WTC11 (cell line): ENCODE data around the gene OSBP2. TPM values are rescaled to one million over a fixed set of nuclear protein-coding genes. Genes with fewer than 3 reads are reported as not detected.

ENCODE experiments used
- ATAC-seq: fragments of 200-7000 bp; cut with Tn5 transposase; 2 replicates; pipeline ENCODE4 v1.10.0; 2021; ENCODE audit warnings: mild to moderate bottlenecking, moderate library complexity
- CTCF ChIA-PET: fragments of 300-600 bp; sonication (Branson Sonifier 250); formaldehyde crosslinking; loops from one replicate; lab custom pipeline; 2021; ENCODE audit warnings: antibody characterized with exemption; lab: Charles Lee
- POLR2A ChIA-PET: fragments of 350-600 bp; sonication (Branson Sonifier 250); formaldehyde crosslinking; loops from one replicate; lab custom pipeline; 2021; ENCODE audit warnings: antibody characterized with exemption; lab: Charles Lee
- DNase-seq: peaks from one replicate; pipeline ENCODE4 v3.0.0; 2021; ENCODE audit warnings: low spot score
- H3K27ac Mint-ChIP-seq: 2 replicates; pipeline ENCODE4 v1.8.0; 2021; ENCODE audit warnings: mixed read lengths
- H3K27me3 Mint-ChIP-seq: 2 replicates; pipeline ENCODE4 v1.8.0; 2021; ENCODE audit warnings: low read depth, mild to moderate bottlenecking, moderate library complexity, mixed read lengths
- H3K36me3 Mint-ChIP-seq: 2 replicates; pipeline ENCODE4 v1.8.0; 2021; ENCODE audit warnings: mixed read lengths
- H3K4me1 Mint-ChIP-seq: 2 replicates; pipeline ENCODE4 v1.8.0; 2022; ENCODE audit warnings: mixed read lengths
- H3K4me3 Mint-ChIP-seq: 2 replicates; pipeline ENCODE4 v1.8.0; 2021; ENCODE audit warnings: mild to moderate bottlenecking, moderate library complexity, mixed read lengths
- H3K9me3 Mint-ChIP-seq: 2 replicates; pipeline ENCODE4 v1.8.0; 2021; ENCODE audit warnings: mixed read lengths
- ATF1 ChIP-seq: sonication (generic); formaldehyde crosslinking; IDR thresholded peaks from 2 replicates; pipeline ENCODE4 v1.8.1; 2023; ENCODE audit warnings: mild to moderate bottlenecking, moderate library complexity, missing genetic modification reagents
- CDX4 ChIP-seq: fragments of 250-450 bp; sonication (Bioruptor Pico); IDR thresholded peaks from 2 replicates; pipeline ENCODE4 v1.9.0; 2021; ENCODE audit warnings: moderate library complexity, mild to moderate bottlenecking, inconsistent platforms, borderline replicate concordance
- EMX1 ChIP-seq: fragments of 250-450 bp; sonication (Bioruptor Pico); IDR thresholded peaks from 2 replicates; pipeline ENCODE4 v1.8.0; 2021; ENCODE audit warnings: mild to moderate bottlenecking
- FOXK1 ChIP-seq: sonication (generic); formaldehyde crosslinking; IDR thresholded peaks from 2 replicates; pipeline ENCODE4 v1.8.0; 2022; ENCODE audit warnings: mild to moderate bottlenecking, moderate library complexity, missing genetic modification reagents
- FOXP1 ChIP-seq: sonication (generic); formaldehyde crosslinking; IDR thresholded peaks from 2 replicates; pipeline ENCODE4 v1.8.0; 2022; ENCODE audit warnings: missing genetic modification reagents, mild to moderate bottlenecking, moderate library complexity, borderline replicate concordance
- GRHL2 ChIP-seq: fragments of 250-450 bp; sonication (Bioruptor Pico); IDR thresholded peaks from 2 replicates; pipeline ENCODE4 v1.8.0; 2022; ENCODE audit warnings: mild to moderate bottlenecking, moderate library complexity; ENCODE audit not compliant: insufficient replicate concordance, severe bottlenecking
- IRF1 ChIP-seq: sonication (generic); formaldehyde crosslinking; IDR thresholded peaks from 2 replicates; pipeline ENCODE4 v1.8.0; 2023; ENCODE audit warnings: missing genetic modification reagents
- KAT7 ChIP-seq: sonication (generic); formaldehyde crosslinking; IDR thresholded peaks from 2 replicates; pipeline ENCODE4 v1.8.1; 2023; ENCODE audit warnings: missing genetic modification reagents, mild to moderate bottlenecking, borderline replicate concordance
- NR2C2 ChIP-seq: sonication (generic); formaldehyde crosslinking; IDR thresholded peaks from 2 replicates; pipeline ENCODE4 v1.8.0; 2022; ENCODE audit warnings: mild to moderate bottlenecking, missing genetic modification reagents
- SMAD4 ChIP-seq: sonication (generic); formaldehyde crosslinking; IDR thresholded peaks from 2 replicates; pipeline ENCODE4 v1.8.0; 2022; ENCODE audit warnings: mild to moderate bottlenecking, missing genetic modification reagents
- ZNF121 ChIP-seq: sonication (generic); formaldehyde crosslinking; IDR thresholded peaks from 2 replicates; pipeline ENCODE4 v1.8.0; 2023; ENCODE audit warnings: missing genetic modification reagents
- ZNF512 ChIP-seq: sonication (generic); formaldehyde crosslinking; IDR thresholded peaks from 2 replicates; pipeline ENCODE4 v1.8.1; 2022; ENCODE audit warnings: missing genetic modification reagents, borderline replicate concordance
- ZNF532 ChIP-seq: fragments of 250-450 bp; sonication (Bioruptor Pico); IDR thresholded peaks from 2 replicates; pipeline ENCODE4 v1.9.0; 2021; ENCODE audit warnings: mild to moderate bottlenecking, borderline replicate concordance
- total RNA-seq: library from RNA; stranded (reverse); gene quantifications from 3 replicates; pipeline ENCODE4 v1.2.3, GENCODE V29; 2021

OSBP2 gene
- total RNA-seq, 1 experiment from 2014 or later, result 4.1 TPM

- TF ChIP-seq CDX4 (no peak), FOXP1 (CRISPR knock-in tag) (no peak), IRF1 (CRISPR knock-in tag) (no peak), ATF1 (no peak), ZNF121 (CRISPR knock-in tag) (no peak), KAT7 (CRISPR knock-in tag) (no peak)
Observed at GRCh38 chr22:30861688-30862552, 167.2 kb downstream of the OSBP2 start (continued).

GRCh38 chr22:30863081-30863833, 168.6 kb downstream of the OSBP2 start:
- Mint-ChIP-seq H3K27ac (no peak overlapping the region), H3K9me3 (no peaks in the 10 kb centered on the region), H3K4me3 (no peak overlapping the region), H3K27me3 (no peaks in the 10 kb centered on the region), H3K36me3 (no peaks in the 10 kb centered on the region), H3K4me1 (peaks cover 3% of the 10 kb centered on the region; the same call in 1 of the 2 replicates)
- ChIA-PET CTCF (interaction anchor here (0.7 to 1.3 kb wide), 4 partner anchors 11 to 550 kb away, joined by 3 to 4 read pairs (median 3); no protein-coding TSS in a partner anchor), POLR2A (no interaction called here)
- peak; percentile 62 for ATAC-seq
- DNase-seq, result no peak
- no peak for TF ChIP-seq ZNF532 (CRISPR knock-in tag)
- TF ChIP-seq GRHL2 (CRISPR knock-in tag), result no peak
- no peak for TF ChIP-seq NR2C2 (CRISPR knock-in tag)
- TF ChIP-seq ZNF512 (CRISPR knock-in tag), result no peak
- no peak for TF ChIP-seq SMAD4 (CRISPR knock-in tag)
- no peak for TF ChIP-seq ATF1
- no peak for TF ChIP-seq FOXK1
- no peak for TF ChIP-seq EMX1 (CRISPR knock-in tag)
